CD4-positive, alpha-beta T cell treated with Interleukin-4 for 1 hour (primary cell): ENCODE data around the gene PNPLA8.
"Not testable (repeated sequence)": the region's sequence is repeated elsewhere in the genome, so short reads cannot be mapped to it uniquely, and the experiment has no call there.

Source experiments
- DNase-seq, 2 donors: peaks; one replicate each; pipeline ENCODE4 v3.0.0-alpha.2; 2020 to 2022

PNPLA8 gene

GRCh38 chr7:108526768-108527017 lies 758 bp upstream of the PNPLA8 start:
- DNase-seq: no peak

GRCh38 chr7:108525327-108525984 lies 479 bp downstream of the PNPLA8 start:
- DNase-seq: no peak

GRCh38 chr7:108522780-108523179 lies 3.2 kb downstream of the PNPLA8 start:
- no peak for DNase-seq

- DNase-seq: no peak
Observed at GRCh38 chr7:108517951-108518350, 8.0 kb downstream of the PNPLA8 start.

GRCh38 chr7:108515630-108516029 lies 10.3 kb downstream of the PNPLA8 start:
- DNase-seq: no peak

GRCh38 chr7:108515013-108515412 lies 10.9 kb downstream of the PNPLA8 start:
- DNase-seq: no peak

- no peak for DNase-seq
Observed at GRCh38 chr7:108511939-108512338, 14.0 kb downstream of the PNPLA8 start.

GRCh38 chr7:108504576-108504975 lies 21.4 kb downstream of the PNPLA8 start:
- not testable (repeated sequence) for DNase-seq

- no peak for DNase-seq
Observed at GRCh38 chr7:108503112-108504026, 22.6 kb downstream of the PNPLA8 start.

- DNase-seq: no peak
Observed at GRCh38 chr7:108499566-108499965, 26.4 kb downstream of the PNPLA8 start.

- DNase-seq: no peak
Observed at GRCh38 chr7:108498481-108498880, 27.5 kb downstream of the PNPLA8 start.

- peak; percentile 47 to 62 for DNase-seq
Observed at GRCh38 chr7:108497082-108497725, 28.7 kb downstream of the PNPLA8 start.

GRCh38 chr7:108492742-108493141 lies 33.2 kb downstream of the PNPLA8 start:
- DNase-seq: no peak

- DNase-seq: no peak
Observed at GRCh38 chr7:108488768-108489538, 37.0 kb downstream of the PNPLA8 start.

GRCh38 chr7:108487646-108488045 lies 38.3 kb downstream of the PNPLA8 start:
- DNase-seq: no peak

GRCh38 chr7:108486291-108486966 lies 39.5 kb downstream of the PNPLA8 start:
- DNase-seq: no peak

- no peak for DNase-seq
Observed at GRCh38 chr7:108484137-108484536, 41.8 kb downstream of the PNPLA8 start.

- DNase-seq: no peak
Observed at GRCh38 chr7:108480311-108480710, 45.6 kb downstream of the PNPLA8 start.

- DNase-seq: no peak
Observed at GRCh38 chr7:108479751-108480150, 46.2 kb downstream of the PNPLA8 start.

GRCh38 chr7:108479118-108479517 lies 46.8 kb downstream of the PNPLA8 start:
- no peak for DNase-seq

GRCh38 chr7:108468246-108468645 lies 57.7 kb downstream of the PNPLA8 start:
- no peak for DNase-seq

GRCh38 chr7:108467391-108467790 lies 58.5 kb downstream of the PNPLA8 start:
- DNase-seq: no peak

- DNase-seq: not testable (repeated sequence)
Observed at GRCh38 chr7:108466322-108466721, 59.6 kb downstream of the PNPLA8 start.
